ENCODE results near the gene CARD18.
"Not testable (repeated sequence)": the region's sequence is repeated elsewhere in the genome, so short reads cannot be mapped to it uniquely, and the experiment has no call there.

The CARD18 gene

DNA sequence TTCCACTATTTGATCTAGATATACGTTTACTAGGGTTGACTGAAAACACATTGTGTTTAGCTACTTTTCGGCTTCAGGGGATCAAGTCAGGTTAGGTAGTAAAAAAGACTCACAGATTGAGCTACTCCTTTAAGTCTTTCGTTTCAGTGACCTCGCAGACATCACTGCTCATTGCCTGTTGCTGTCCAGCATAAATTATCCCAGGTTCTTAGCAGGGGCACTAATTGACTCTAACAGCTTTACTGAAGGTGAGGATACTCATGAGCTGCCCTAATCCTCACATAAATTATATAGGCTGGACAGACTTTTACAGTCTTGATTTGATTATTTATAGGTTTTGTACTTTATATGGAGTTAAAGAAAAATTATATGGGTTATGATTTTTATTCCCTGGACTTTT lies 3.7 kb downstream of the CARD18 start:
- no peak for DNase-seq (ENCODE audit: low read depth in 1 of 2, low spot score in 1 of 2)

DNA sequence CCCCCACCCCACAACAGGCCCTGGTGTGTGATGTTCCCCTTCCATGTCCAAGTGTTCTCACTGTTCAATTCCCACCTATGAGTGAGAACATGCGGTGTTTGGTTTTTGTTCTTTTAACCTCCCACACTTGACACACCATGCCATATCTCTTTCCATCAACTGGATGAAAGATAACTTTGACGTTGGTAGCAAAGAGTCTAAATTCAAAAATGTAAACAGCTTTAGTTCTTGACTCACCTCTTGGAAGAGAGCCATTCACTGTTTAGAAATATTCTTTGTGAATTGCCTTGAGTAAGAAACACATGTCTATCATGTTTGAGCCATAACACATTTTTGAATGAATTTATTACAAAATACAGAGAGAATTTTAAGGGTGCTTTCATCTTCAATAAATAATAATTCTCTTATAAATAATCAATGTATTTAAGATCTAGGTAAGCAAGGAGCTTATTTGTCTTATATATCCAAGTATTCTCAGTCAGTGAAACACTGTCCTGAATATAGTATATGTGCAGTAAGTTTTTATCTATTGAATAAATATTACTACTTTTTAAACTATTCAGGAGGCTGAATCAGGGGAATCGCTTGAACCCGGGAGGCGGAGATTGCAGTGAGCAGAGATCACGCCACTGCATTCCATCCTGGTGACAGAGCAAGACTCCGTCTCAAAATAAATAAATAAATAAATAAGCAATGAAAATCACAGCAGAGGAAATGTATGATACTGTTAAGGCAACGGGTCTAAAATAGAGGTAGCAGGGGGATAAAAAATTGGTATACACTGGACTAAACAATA lies 6.7 kb downstream of the CARD18 start:
- DNase-seq (ENCODE audit: low read depth in 1 of 2, low spot score in 1 of 2): no peak

DNA sequence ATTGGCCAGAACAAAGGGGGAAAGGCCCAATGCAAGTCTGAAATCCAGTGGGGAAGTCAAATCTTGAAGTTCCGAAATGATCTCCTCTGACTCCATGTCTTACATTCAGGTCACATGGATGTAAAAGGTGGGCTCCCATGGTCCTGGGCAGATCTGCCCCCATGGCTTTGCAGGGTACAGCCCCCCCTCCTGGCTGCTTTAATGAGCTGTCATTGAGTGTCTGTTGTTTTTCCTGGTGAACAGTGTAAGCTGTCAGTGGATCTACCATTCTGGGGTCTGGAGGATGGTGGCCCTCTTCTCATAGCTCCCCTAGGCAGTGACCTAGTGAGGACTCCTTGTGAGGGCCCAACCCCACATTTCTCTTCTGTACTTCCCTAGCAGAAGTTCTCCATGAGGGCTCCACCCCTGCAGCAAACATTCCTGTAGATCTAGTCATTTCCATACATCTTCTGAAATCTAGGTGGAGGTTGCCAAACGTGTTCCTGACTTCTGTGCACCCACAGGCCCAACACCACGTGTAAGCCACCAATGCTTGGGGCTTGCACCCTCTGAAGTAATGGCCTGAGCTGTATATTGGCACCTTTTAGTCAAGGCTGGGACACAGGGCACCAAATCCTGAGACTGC lies 9.3 kb downstream of the CARD18 start:
- DNase-seq (ENCODE audit: low read depth in 1 of 2, low spot score in 1 of 2): no peak

DNA sequence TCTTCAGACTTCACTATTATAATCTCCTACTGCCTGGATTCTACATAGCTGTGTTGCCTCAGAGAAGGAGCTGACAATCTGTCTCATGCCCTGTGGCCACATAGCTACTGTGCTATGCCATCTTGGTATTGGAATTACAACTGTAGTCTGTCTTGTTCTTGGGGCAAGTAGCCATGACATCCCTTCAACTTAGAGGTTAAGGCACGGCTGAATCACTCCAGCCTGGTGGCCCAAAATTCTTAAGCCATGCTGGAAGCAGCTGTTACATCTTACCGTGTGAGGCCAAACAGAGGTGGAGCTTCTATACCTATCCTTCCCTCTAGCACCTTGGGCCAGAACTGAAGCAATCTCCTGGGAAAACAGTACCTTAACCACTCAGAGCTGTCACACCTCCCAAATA lies 14.8 kb downstream of the CARD18 start:
- no peak for DNase-seq (ENCODE audit: low read depth in 1 of 2, low spot score in 1 of 2)

DNA sequence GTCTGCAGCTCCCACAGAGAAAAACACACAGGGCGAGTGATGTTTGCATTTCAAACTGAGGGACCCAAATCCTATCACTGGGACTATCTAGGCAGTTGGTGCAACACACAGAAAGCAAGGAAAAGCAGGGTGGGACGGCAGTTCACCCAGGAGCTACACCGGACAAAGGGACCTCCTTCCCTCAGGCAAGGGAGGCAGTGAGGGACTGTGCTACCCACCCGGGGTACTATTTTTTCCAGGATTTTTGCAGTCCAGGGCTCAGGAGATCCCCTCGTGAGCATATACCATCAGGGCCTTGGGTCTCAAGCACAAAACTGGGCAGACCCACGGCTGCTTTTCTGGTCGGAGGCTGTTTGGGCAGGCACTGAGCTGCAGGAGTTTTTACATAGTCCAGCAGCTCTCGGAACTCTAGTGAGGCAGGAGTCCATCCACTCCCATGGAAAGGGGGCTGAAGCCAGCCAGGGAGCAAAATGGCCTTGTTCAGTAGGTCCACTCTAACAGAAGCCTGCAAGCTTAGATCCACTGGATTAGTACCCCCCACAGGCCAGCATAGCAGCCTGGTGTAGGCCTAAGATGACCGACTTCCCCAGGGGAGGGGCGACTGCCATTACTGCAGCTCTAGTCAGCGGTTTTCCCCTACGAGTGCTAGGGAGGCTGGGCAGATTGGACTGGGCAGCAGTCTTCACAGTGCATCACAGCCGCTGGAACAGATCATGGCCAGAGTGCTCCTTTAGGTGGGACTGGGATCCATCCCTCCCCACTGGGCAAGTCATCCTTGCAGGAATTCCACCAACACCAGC lies 28.2 kb downstream of the CARD18 start:
- no peak for DNase-seq (ENCODE audit: low read depth in 1 of 2, low spot score in 1 of 2)

DNA sequence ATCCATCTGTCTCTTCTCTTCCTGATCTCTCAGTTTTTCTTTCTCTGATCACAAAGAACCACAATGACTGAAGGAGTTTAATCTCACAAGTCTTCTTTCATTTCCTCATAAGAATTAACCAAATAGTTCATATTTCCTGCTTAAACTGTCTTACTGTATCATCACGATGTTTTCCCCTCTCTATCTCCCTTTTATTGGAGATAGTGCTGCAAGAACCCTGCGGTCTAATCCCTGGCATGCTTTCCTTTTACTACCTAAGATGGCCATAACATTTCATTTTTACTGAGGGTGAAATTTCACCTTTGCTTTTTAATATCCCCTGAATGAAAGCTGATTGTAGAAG lies 28.9 kb downstream of the CARD18 start:
- DNase-seq (ENCODE audit: low read depth in 1 of 2, low spot score in 1 of 2): no peak

GRCh38 chr11:105109855-105110687 lies 29.5 kb downstream of the CARD18 start:
- DNase-seq (ENCODE audit: low read depth in 1 of 2, low spot score in 1 of 2): no peak

DNA sequence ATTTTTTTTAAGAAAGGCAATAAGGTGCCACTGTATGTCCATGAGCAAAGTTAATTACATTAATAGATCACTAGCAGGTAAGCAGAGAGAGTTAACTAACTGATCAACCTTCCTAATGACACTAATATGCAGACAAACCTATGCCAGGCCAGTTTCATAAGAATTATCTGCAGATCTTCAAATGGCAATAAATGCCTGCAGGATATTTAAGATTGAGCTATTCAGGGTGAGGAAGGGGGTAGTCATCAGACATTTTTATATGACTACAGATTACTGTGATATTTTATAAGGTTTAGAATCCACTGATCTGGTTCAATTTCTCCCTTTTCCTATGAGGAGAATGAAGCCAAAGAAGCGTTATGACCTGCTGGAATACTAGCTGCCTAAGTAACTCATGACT lies 30.2 kb downstream of the CARD18 start:
- no peak for DNase-seq (ENCODE audit: low read depth in 1 of 2, low spot score in 1 of 2)

DNA sequence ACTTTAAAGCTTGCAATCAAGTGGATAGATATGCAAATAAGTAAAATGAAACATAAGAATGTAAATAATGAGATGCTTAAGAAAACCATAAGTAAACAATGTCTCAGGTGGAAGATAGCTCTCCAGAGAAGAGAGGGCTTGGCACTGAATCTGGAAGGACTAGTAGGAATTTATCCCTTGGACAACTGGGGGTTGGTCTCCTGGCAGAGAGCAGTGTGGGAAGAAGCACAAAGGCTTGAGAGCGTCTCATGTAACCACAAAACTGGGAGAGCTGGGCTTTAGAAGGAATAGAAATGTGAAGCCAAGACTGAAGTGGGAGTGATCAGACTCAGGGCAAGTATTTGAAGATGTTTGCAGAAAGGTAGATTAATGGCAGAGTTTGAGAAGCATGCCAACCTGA lies 31.3 kb downstream of the CARD18 start:
- DNase-seq (ENCODE audit: low read depth in 1 of 2, low spot score in 1 of 2): no peak

DNA sequence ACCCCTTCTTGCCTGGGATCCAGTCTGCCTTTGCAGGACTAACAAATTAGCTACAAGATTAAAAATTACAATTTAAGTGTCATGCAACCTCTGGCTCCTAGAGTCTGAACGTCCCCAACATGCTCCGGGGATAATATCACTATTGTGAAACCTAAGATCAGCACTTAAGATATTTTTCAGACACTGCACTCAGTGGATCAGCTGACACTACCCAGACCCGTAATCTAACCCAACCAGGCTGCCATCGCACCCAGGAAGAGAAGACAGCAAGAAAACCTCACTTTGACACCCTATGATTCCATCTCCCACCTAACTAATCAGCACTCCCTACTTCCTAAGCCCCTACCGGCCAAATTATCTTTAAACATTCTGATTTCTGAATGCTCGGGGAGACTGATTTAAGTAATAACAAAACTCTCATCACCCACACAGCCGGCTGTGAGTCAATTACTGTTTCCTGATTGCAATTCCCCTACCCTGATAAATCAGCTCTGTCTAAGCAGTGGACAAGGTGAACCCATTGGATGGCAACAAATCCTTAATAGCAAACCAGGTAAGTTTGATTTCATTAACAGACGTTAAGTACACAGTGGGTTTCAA lies 32.2 kb downstream of the CARD18 start:
- not testable (repeated sequence) for DNase-seq (ENCODE audit: low read depth in 1 of 2, low spot score in 1 of 2)

DNA sequence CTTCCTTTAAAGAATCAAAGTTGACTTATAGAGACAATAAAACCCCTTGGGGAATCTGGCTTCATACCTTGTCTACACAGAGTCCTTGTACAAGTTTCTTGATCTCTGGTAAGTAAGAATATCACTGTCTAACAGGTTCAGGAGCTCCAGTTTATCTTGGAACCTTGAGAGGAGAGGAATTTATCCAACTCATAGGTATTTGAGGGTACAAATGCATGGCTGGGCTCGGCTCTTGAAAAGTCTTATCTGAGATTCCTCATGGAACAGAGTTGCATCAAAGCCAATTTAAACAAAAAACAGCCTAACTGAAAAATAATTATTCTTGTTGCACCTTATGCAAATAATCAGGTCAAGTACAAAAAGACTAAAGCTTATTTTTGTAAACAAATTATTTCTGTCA lies 33.4 kb downstream of the CARD18 start:
- no peak for DNase-seq (ENCODE audit: low read depth in 1 of 2, low spot score in 1 of 2)

DNA sequence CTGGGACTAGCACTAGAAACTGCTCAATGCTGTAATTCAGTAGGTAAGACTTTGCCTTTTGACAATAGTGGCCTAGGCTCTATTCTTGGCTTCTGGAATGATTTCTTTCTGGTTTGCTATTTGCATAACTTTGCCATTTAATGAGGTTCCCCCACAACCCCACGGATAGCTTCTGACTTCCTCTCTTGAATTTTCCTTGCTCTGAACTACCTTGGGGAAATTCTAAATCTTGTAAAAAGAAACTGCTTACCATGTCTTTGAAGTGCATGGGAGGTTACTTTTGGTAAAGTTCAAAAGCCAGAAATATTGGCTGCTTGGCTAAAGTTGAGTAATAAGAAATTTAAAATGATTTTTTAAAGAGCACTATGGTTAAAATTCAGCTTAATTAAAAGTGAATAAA lies 35.3 kb downstream of the CARD18 start:
- DNase-seq (ENCODE audit: low read depth in 1 of 2, low spot score in 1 of 2): no peak

DNA sequence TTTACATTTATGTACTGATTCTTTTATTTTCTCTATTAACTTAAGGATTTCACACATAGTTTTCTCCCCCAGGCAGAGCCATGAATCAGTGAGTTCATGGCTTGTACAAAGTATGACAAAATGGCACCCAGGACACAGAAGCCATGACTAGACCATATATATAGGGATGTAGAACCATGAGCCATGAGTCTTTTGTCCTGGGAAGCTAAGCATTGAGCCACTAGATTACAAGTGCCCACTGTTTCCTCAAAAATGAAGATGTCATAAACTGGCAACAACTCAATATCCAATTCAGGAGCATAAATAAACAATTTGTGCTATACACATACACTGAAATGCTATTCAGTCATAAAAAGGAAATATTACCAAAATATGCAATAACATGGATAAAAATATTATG lies 36.2 kb downstream of the CARD18 start:
- DNase-seq (ENCODE audit: low read depth in 1 of 2, low spot score in 1 of 2): no peak

DNA sequence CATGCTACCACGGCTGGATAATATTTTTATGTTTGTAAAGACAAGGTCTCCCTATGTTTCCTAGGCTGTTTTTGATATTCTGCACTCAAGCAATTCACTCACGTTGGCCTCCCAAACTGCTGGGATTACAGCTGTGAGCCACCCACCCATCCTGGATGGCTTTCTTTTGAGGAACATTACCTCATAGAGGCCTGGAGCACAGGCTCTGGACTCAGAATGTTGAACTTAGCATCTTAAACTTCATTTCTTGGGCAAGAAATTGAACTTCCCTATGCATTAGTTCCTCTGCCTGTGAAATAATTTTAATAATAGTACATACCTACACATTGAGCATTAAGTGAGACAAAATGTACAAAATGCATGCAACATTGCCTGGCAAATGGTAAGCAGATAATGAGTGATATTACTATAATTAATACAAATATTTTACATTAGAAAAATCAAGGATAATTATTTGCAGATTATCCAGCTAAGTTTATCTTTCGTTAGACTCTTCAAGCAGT lies 37.4 kb downstream of the CARD18 start:
- not testable (repeated sequence) for DNase-seq (ENCODE audit: low read depth in 1 of 2, low spot score in 1 of 2)

DNA sequence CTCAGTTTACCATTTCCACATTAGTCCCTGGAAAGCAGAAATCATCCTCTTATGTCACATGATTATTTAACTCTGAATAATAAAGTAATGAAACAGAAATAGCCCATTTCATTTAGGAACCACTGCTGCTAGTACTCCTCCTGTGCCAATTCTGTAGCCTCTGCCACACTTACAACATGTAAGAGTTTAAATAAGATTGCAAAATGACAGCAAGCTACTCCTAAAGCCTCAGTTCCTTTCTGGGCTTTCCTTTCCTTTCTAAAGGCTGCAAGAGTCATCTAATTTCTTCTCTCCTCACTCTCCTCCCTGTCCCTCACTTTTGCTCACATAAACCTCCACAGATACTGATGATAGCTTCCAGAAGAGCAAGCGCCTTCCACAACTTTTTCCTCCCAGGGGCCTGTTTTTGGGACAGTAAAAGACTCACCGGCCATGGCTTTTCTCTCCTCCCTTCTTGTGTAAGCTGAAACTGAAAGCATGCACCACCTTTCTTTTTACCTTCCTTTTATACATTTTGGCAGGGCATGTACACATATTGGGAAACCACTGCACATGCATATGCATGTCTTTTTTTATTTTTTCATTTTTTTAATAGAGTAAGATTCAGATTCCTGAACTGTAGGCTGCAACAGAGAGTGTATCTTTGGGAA lies 38.5 kb downstream of the CARD18 start:
- DNase-seq (ENCODE audit: low read depth in 1 of 2, low spot score in 1 of 2): no peak

DNA sequence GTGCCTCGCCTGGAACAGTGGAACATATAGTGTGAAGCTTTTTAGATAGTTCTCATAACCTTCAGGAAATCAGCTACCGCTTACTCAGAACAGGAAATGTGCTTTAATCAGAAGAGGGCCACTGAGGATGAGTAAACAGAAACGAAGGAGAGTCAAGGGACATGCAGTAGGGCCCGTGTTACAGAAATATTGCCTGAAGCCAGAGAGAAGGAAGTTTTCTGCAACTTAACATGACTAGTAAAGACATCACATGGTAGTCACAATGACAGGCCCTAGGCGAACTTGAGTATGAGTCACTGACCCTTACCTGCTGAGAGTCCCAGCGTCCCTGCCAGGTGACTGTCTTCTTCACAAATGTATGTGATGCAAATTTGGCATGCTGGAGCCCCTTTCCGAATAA lies 39.4 kb downstream of the CARD18 start:
- DNase-seq (ENCODE audit: low read depth in 1 of 2, low spot score in 1 of 2): no peak

DNA sequence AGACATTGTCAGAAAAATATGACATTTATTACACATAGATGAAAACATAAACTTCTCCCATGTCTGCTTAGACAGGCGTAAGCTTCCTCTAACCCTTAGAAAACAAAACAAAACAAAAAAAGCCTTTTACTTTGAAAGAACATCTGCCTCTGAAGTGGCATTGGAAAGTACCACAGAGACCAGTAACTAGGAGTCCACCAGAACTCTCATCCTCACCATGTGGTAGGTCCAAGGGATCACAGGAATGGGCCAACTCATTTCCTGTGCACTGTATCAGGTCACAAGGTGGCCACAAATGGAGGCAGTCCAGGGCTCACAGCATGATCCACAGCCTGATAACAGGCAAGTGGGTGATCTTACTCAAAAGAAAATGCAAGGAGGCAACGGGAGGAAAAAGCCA lies 40.0 kb downstream of the CARD18 start:
- DNase-seq (ENCODE audit: low read depth in 1 of 2, low spot score in 1 of 2): not testable (repeated sequence)

- DNase-seq (ENCODE audit: low read depth in 1 of 2, low spot score in 1 of 2): no peak
These were observed 47.0 kb downstream of the CARD18 start for GRCh38 chr11:105092256-105093239.

Data from activated T-helper 1 cell treated with anti-CD3 and anti-CD28 coated beads, Interleukin-2, amount 50 U/mL, for 16 hours (primary cell).